Activated T-cell treated with anti-CD3 and anti-CD28 coated beads for 4 hours (primary cell): ENCODE data around the gene CD14.
"Not testable (repeated sequence)": the region's sequence is repeated elsewhere in the genome, so short reads cannot be mapped to it uniquely, and the experiment has no call there.

Experiments used
- DNase-seq: peaks from one replicate; pipeline ENCODE4 v3.0.0-alpha.2; 2020

CD14 gene

DNA sequence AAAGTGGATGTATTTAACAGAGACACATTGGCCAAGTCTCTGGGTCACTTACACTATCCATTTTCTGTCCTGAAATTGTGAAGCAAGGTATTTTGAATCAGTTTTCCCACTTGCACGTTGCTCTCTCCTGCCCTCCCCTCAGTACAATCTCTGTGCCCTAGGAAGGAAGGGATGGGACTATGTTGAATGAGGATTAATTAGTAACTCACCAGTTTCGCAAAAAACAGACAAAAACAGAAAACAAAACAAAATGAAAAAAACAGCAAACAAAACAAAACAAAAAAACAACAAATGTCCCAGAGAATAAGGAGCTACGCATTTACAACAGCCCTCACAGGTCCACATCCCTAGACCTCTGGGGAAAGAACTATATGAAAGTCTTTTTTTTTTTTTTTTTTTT, 1.1 kb upstream of the CD14 start:
- no peak for DNase-seq

DNA sequence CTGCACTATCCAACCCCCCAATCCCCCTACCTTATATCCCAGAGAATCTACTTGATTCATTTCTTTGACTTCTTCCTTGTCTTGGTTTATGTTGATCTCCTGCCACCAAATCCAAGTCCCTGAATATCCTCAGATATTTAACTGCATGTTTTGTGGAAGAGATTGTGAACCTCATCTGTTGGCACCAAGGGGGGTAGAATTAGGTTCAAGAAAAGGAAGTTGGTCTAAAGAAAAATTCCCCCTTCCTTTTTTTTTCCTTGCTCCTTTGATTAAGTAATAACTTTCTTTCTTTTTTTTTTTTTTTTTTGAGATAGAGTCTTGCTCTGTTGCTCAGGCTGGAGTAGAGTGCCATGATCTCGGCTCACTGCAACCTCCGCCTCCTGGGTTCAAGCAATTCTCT, 526 bp upstream of the CD14 start:
- DNase-seq, result no peak

DNA sequence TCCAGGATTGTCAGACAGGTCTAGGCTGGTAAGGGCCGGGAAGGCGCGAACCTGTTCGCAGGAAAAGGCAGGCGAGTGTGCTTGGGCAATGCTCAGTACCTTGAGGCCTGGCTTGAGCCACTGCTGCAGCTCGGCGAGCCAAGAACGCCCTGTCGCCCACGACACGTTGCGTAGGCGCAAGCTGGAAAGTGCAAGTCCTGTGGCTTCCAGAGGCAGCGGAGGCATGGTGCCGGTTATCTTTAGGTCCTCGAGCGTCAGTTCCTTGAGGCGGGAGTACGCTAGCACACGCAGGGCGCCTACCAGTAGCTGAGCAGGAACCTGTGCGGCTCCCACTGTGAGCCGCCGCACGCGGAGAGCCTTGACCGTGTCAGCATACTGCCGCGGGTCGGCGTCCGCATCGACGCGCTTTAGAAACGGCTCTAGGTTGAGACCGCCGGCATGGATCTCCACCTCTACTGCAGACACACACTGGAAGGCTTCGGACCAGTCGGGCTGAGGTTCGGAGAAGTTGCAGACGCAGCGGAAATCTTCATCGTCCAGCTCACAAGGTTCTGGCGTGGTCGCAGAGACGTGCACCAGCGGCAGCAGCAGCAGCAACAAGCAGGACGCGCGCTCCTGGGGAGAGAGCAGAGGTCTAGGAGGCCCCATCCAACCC, 482 bp downstream of the CD14 start:
- peak; percentile 42 for DNase-seq

DNA sequence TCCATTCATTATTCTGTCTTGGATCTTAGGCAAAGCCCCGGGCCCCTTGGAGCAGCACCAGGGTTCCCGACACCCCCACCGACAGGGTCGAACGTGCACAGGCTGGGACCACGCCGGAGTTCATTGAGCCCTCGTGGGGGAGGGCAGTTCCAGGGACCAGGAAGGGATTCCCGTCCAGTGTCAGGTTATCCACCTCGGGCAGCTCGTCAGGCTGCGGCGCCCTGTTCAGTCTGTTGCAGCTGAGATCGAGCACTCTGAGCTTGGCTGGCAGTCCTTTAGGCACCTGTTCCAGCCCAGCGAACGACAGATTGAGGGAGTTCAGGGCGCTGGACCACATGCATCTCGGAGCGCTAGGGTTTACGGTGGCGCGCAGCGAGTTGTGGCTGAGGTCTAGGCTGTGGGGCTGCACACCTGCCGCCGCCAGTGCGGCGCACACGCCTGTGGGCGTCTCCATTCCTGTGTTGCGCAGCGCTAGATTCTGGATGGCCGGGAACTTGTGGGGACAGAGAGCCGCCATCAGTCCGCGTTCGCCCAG, 1.1 kb downstream of the CD14 start:
- DNase-seq, result no peak

DNA sequence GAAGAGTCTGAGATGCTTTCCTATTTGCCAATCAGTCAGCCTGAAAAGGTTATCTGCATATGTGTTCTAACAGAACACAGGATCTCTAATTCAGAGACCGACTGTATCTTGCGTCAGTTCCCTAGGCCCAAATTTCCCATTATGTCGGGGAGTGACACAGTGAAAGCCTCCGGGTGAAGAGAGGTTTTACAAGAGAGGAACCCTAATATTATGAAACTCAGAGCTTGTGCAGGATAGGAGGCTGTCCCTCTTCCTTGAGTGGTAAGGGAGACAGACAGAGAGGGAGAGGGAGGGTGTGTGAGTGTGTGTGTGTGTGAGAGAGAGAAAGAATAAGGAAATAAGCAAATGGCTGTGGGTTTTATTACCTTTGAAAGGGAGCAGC, 1.9 kb downstream of the CD14 start:
- no peak for DNase-seq

DNA sequence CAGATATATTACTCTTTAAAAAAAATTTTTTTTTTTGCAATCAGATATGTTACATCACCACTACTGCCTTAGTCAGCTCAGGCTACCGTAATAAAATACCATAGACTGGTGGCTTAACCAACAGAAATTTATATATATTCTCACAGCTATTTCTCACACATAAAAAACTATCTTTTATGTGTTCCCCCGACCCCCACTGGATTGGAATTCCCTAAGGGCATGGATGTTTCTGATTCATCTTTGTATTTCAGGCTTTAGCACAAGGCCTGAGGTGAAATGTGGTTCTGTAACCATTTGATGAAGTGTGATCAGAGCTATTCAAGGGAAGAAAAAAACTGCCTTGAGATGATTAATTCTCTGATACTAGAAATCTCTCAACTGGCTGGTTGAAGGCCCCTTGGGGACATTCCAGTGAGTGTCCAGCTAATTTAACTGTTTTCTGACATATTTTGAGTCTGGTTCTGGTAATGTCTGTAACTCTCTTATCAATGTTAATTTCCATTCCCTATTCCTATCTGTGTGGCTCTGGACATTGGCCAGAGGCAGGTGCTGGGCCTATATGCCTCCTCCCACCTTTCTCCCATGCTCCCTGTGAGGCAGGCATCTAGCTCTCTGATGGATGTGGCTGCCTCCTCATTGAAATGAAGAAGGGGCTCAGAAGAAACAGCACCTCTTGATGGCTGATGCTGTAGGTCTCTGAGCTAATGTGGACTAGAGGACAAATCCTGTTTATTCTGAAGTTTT, 2.5 kb downstream of the CD14 start:
- DNase-seq, result no peak

DNA sequence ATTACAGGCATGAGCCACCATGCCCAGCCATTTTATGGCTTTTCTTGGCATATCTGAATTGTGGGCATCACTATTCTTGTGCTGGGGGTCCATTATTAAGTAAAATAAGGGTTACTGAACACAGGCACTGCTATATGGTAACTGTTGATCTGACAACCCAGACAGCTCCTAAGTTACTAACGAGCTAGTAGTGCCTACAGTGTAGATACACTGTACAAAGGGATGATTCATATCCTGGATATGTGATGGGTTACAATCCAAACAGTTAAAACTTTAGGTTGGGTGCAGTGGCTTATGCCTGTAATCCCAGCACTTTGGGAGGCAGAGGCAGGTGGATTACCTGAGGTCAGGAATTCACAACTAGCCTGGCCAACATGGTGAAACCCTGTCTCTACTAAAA, 4.3 kb downstream of the CD14 start:
- no peak for DNase-seq

DNA sequence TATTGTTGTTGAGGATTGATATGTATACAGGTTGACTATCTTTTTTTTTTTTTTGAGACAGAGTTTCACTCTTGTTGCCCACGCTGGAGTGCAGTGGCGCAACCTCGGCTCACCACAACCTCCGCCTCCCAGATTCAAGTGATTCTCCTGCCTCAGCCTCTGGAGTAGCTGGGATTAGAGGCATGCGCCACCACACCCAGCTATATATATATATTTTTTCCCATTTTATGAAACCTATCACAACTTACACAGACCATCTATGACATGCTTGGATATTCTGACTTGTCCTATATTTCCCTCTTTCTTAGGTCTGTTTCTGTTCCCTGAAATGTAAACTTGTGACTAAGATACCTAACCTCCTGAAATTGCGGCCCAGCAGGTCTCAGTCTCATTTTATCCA, 5.0 kb downstream of the CD14 start:
- no peak for DNase-seq

DNA sequence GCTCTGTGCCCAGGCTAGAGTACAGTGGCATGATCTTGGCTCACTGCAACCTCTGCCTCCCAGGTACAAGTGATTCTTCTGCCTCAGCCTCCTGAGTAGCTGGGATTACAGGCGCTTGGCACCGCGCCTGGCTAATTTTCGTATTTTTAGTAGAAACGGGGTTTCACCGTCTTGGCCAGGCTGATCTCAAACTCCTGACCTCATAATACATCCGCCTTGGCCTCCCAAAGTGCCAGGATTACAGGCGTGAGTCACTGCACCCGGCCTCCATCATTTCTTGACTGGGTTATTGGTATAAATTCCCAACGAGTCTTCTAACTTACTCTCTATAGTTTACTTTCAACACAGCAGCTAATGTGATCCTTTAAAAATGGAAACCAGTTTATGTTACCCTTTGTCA, 8.1 kb downstream of the CD14 start:
- DNase-seq, result not testable (repeated sequence)

DNA sequence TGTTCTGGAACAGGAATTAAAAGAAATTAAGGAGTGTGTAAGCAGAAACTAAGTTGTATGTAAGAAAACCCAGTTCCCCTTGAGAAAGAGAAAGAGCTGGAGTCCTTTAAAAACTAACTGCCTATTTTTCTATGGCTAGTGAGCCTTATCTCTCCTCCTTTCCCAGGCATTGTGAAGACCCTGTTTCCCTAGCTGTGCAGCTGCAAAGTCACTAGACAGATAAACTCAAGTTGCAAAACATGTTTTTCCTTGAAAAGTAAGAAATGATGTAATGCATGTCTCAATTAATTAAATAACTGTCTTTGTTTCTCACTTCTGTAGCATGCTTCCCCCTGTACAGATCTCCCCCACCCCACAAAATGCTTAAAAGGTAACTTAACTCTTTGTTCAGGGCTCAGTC, 9.9 kb downstream of the CD14 start:
- DNase-seq, result not testable (repeated sequence)

DNA sequence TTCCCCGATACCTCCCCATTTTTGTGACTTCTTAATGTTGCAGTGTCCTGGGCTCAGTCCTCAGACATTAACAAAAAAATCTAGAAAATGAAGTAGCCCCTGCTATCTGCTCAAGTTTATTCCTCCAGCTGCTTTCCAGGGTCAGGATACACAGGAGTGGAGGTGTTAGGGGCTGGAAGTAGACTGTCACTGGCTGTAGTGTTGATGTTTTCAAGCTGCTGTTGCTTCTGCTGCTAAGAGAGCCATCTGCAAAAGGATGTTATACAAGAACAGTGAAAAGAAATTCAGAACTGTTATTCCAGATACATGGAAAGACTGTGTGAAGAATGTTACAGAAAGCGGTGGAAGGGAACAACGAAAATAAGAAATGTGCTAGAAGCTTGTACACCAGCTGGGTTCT, 10.7 kb downstream of the CD14 start:
- no peak for DNase-seq

DNA sequence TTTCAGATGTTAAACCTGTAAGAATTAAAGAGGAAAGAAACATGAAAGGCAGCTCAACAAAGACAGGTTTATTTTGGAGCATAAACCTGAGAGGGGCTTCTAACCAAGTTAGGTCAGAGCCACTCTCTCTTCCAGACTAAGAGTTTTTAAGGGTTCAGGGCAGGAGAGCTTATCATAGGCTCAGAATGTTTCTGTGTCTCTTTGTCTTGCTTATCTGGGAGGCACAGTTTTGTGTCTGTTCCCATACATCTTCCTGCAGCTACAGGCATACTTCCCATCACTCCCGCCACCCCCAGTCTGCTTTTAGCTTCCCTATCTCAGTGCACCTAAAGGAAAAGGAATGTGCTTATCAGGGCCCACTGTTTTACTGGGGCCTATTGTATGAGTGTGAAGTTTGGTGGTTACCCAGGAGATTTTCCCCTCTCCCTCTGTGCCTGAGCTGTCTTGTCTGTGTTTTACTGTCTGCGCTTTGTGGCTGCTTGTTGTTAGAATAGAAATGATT, 21.9 kb downstream of the CD14 start:
- DNase-seq, result no peak

DNA sequence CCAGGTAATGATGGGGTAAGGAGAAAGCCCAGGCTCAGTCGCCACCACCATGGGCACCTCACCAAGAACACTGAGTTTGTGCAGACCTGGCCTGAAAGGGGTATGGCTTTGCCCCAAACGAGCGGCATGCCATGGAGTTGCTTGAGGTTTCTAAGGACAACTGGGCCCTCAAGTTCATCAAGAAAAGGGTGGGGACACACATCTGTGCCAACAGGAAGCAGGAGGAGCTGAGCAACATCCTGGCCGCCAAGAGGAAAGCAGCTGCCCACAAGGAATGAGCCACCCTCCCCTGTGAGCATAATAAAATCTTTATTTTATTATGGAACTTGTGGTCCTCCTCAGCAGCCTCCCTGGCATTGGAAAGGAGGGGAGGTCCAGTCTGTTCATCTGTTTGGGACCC, 23.8 kb downstream of the CD14 start:
- no peak for DNase-seq

DNA sequence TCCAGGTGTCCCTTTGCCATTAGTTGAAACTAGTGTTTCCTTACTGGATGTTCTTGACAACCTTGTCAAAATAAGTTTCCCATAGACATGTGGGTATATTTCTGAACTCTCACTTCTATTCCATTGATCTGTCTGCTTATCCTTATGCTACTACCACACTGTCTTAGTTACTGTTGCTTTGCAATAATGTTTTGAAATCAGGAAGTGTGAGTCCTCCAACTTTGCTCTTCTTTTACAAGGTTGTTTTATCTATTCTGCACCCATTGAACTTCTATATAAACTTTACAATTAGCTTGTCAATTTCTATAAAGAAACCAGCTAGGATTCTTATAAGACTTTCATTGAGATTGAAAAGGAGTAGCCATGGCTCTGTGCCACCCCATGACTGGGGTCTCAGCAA, 24.3 kb downstream of the CD14 start:
- no peak for DNase-seq

DNA sequence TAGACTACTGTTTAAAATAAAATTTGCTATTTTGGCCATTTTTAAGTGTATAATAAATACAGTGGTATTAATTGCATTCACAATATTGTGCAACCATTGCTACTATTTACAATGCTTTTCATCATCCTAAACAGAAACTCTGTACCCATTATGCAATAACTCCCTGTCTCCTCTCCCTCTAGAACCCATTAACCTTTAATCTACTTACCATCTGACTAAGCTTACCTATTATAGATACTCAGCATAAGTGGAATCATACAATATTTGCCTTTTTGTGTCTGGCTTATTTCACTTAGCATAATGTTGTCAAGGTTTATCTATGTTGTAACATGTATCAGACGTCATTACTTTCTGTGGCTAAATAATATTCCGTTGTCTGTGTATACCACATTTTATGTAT, 25.9 kb downstream of the CD14 start:
- no peak for DNase-seq

DNA sequence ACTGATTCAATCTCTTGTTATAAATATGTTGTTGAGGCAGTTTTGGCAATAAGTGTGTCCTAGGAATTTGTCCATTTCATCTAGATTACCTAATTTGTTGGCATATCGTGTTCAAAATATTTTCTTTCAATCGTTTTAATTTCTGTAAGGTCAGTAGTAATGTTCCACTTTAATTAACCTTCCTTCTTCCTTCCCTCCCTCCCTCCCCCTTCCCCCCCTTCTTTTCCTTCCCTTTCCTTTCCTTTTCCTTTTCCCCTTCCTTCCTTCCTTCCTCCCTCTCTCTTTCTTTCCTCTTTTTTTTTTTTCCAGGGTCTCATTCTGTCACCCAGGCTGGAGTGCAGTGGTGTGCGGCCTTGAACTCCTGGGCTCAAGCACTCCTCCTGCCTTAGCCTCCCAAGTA, 27.1 kb downstream of the CD14 start:
- no peak for DNase-seq

DNA sequence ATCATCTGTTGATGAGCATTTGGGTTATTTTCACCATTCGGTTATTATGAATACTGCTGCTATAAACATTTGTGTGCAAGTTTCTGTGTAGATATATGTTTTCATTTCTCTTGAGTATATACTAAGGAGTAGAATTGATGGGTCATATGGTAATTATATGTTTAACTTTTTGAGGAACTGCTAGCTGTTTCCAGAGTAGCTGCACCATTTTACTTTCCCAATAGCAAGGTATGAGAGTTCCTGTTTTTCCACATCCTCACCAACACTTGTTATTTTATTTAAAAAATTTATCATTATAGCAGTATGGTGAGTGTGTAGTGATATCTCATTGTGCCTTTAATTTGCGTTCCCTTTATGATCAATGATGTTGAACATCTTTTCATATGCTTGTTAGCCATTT, 29.2 kb downstream of the CD14 start:
- DNase-seq, result no peak

DNA sequence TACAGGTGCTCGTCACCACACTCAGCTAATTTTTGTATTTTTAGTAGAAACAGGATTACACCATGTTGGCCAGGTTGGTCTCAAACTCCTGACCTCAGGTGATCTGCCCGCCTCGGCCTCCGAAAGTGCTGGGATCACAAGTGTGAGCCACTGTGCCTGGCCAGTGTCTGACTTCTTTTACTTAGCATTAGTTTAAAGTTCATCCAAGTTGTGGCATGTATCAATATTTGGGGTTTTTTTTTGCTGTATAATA, 29.6 kb downstream of the CD14 start:
- not testable (repeated sequence) for DNase-seq

DNA sequence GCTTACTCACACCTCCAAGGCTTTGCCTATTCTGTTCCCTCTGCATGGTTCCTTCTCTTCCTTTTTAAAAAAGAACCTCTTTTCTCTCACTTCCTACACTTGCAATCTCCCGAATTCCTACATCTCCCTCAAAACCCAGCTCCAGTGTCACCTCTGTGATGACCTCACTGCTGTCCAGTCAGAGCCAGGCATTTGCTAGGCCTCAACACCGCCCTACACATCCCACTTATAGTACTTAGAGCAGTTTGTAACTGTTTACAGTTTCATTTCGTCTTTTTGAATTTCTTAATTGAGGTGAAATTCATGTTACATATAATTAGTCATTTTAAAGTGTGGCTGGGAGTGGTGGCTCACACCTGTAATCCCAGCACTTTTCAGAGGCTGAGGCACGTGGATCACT, 30.8 kb downstream of the CD14 start:
- DNase-seq, result no peak

DNA sequence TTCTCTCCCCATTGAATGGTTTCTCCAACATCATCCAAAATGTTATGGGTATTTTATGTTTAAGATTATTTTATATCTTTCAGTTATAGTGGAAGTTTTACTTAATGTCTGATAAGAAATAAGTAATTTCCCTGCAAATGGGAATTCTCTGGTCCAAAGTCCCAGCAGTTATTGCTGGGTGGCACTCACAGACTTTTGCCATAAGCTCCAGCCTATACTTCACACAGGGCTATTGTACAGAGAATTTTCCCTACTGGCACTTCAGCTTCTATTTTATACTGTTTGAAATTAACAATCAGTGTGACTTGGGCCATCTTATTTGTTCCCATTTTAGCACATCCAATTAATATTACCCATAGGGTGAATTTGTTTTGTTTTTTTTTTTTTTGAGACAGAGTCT, 32.9 kb downstream of the CD14 start:
- DNase-seq, result no peak

DNA sequence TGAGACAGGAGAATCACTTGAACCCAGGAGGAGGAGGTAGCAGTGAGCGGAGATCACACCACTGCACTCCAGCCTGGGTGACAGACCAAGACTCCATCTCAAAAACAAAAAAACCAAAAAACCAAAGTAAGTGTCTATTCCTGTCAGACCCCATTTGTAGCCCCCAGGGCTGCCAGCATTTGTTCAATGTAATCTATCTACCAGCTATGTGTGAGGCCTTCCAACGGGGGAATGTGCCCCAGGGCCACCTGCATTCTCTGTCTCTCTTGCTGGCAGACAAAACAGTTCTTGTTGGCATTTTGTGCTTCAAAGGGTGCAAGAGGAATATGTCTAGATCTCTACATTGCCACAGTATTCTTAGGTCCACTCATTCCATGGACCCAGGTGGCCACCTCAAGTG, 34.1 kb downstream of the CD14 start:
- DNase-seq, result no peak

DNA sequence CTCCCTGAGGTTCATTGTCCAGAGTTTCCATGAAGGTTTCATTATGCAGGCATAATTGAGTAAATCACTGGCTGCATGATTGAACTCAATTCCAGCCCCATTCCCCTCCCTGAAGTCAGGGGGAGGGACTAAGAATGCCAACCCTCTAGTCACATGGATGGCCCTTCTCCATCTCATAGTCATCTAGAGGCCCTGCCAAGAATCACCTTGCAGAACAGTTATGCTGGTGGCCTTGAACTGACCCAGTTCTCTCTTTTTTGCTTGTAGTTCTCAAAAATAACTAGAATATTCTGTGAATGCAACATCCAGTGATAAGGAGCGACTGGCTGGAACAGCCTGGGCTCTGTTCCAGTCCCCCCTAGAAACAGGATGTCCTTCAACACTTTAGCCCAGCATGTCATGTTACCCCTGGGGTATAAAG, 36.6 kb downstream of the CD14 start:
- DNase-seq, result no peak

DNA sequence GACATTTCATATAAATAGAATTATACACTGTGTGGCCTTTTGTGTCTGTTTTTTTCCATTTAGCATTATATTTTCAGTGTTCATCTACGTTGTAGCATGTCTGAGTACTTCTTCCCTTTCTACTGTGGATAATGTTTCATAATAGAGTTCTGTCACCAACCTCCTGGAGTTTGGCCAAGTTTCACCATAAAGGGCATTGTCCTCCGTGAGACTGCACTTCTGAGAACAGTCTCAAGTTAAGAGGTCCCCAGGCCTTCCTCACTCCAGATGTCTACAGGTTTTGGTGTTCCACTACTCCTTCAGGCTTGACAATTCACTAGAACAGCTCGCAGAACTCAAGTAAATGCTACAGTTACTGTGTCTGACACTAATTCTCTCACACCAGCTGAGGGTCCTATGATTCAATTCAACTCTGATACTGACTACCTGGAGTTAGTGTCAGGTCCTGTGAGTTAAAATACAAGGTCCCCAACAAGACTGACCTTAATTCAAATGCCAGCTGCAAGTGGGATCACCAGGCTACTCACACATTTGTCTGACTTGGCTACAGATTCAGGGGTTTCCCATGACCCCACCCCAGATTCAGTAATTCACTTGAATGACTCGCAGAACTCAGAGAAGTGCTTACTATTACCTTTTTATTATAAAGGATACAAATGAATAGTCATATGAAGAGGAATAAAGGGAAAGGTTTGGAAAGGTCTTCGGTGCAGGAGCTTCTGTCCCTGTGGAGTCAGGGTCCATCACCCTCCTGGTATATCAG, 37.3 kb downstream of the CD14 start:
- DNase-seq, result no peak

DNA sequence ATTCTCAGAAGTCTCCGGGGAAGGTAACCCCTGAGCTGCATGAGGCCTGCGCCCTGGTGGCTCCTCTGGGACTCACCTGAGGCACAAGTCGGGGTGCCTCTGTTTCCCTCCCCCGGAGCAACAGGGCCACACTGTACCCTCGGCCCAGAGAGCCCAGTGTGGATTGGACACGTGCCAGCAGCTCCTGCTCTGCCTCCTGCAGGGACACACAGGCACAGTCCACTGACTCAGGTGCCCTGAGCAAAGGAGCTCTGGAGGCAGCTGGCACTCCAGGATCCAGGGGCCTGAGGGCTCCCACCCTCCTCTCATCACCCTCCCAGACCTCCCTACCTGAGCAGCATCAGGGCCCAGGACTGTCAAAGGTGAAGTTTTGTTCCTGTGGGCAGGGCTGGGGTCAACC, 38.8 kb downstream of the CD14 start:
- DNase-seq, result no peak
